Measurements from ENCODE around the gene MYPN.

DNA sequence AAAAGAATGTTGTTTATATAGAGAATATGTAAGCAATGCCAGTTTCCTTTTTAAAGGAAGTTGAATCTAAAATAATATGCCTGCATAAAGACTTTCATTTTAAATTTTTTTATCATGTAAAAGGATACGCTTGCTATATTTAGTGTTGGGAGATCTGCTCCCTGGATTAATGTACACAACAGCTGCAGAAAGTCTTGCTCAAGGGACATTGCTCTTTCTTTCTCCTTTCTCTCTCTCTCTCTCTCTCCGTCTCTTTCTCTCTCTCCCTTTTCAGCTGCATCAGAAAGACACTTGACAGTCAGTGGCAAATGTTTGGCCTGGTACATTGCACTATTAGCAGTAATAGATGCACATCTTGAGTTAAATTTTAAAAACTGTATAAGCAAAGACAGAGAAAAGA, 739 bp downstream of the MYPN start:
- TF ChIP-seq, protein P1, sequence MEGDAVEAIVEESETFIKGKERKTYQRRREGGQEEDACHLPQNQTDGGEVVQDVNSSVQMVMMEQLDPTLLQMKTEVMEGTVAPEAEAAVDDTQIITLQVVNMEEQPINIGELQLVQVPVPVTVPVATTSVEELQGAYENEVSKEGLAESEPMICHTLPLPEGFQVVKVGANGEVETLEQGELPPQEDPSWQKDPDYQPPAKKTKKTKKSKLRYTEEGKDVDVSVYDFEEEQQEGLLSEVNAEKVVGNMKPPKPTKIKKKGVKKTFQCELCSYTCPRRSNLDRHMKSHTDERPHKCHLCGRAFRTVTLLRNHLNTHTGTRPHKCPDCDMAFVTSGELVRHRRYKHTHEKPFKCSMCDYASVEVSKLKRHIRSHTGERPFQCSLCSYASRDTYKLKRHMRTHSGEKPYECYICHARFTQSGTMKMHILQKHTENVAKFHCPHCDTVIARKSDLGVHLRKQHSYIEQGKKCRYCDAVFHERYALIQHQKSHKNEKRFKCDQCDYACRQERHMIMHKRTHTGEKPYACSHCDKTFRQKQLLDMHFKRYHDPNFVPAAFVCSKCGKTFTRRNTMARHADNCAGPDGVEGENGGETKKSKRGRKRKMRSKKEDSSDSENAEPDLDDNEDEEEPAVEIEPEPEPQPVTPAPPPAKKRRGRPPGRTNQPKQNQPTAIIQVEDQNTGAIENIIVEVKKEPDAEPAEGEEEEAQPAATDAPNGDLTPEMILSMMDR (IDR thresholded peaks at IDR 0.05): no peak
- no peak for TF ChIP-seq POLR2A (IDR thresholded peaks at IDR 0.05)
